GM20000 (cell line): ENCODE data around the gene MAOA.
"Not testable (repeated sequence)": the region's sequence is repeated elsewhere in the genome, so short reads cannot be mapped to it uniquely, and the experiment has no call there.

Experiments used
- DNase-seq: peaks from one replicate; pipeline ENCODE4 v3.0.0; 2012; ENCODE audit warnings: low spot score
- TF ChIP-seq, protein P1 (sequence below): IDR thresholded peaks from 2 replicates; pipeline ENCODE4 v1.5.1; 2012; ENCODE audit warnings: mild to moderate bottlenecking, control low read depth; ENCODE audit errors: extremely low read depth, missing control alignments

MAOA gene

DNA sequence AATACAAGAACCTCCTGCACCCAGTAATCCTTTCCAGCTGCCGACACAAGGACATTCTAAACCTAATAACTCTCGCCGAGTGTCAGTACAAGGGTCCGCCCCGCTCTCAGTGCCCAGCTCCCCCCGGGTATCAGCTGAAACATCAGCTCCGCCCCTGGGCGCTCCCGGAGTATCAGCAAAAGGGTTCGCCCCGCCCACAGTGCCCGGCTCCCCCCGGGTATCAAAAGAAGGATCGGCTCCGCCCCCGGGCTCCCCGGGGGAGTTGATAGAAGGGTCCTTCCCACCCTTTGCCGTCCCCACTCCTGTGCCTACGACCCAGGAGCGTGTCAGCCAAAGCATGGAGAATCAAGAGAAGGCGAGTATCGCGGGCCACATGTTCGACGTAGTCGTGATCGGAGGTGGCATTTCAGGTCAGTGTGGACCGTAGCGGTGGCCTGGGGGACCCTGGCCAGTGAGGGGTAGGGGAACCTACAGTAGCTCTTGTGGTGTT lies at the start of gene MAOA:
Gene MAOA, plus strand, starts transcription at position 295 of the 490 bp plus-strand sequence. Its CDS starts 43 bp downstream, at position 338.
- TF ChIP-seq, protein P1, sequence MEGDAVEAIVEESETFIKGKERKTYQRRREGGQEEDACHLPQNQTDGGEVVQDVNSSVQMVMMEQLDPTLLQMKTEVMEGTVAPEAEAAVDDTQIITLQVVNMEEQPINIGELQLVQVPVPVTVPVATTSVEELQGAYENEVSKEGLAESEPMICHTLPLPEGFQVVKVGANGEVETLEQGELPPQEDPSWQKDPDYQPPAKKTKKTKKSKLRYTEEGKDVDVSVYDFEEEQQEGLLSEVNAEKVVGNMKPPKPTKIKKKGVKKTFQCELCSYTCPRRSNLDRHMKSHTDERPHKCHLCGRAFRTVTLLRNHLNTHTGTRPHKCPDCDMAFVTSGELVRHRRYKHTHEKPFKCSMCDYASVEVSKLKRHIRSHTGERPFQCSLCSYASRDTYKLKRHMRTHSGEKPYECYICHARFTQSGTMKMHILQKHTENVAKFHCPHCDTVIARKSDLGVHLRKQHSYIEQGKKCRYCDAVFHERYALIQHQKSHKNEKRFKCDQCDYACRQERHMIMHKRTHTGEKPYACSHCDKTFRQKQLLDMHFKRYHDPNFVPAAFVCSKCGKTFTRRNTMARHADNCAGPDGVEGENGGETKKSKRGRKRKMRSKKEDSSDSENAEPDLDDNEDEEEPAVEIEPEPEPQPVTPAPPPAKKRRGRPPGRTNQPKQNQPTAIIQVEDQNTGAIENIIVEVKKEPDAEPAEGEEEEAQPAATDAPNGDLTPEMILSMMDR, result no peak
- DNase-seq, result no peak

DNA sequence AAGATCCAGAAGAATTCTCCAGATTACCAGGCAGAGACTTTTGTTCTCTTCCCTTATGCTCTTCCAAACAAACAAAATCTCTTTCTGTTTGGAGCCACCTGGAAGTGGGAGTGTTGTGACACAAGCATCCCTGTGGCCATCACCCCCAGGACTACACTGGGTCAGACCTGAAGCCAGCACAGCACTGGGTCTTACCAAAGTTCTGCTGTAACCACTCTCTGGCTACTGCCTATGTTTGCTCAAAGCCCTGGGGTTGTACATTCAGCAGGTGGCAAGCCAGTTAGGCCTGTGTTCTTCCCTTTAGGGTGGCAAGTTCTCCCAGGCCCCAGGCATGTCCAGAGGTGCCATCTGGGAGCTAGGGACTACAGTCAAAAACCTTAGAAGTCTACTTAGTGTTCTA lies 43.7 kb upstream of the MAOA start:
- TF ChIP-seq, protein P1, result no peak
- DNase-seq, result no peak

DNA sequence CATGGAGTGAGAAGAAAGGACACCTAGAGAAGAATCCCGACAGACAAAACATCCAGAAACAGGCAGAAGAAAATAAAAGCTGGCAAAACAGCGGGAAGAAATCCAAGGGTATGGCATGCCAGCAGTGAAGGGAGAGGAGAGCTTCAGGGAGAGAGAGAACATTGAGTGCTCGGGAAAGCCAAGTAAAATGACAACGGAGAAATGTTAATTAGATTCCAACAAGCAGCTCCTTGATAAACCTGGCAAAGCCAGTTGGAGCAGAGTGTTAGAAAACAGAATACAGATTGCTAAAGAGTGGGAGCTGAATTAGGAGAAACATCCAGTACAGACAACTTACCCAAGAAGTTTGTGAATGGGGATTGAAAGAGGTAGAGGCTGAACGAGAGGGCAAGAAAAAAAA lies 40.4 kb upstream of the MAOA start:
- no peak for DNase-seq
- TF ChIP-seq, protein P1, result no peak

DNA sequence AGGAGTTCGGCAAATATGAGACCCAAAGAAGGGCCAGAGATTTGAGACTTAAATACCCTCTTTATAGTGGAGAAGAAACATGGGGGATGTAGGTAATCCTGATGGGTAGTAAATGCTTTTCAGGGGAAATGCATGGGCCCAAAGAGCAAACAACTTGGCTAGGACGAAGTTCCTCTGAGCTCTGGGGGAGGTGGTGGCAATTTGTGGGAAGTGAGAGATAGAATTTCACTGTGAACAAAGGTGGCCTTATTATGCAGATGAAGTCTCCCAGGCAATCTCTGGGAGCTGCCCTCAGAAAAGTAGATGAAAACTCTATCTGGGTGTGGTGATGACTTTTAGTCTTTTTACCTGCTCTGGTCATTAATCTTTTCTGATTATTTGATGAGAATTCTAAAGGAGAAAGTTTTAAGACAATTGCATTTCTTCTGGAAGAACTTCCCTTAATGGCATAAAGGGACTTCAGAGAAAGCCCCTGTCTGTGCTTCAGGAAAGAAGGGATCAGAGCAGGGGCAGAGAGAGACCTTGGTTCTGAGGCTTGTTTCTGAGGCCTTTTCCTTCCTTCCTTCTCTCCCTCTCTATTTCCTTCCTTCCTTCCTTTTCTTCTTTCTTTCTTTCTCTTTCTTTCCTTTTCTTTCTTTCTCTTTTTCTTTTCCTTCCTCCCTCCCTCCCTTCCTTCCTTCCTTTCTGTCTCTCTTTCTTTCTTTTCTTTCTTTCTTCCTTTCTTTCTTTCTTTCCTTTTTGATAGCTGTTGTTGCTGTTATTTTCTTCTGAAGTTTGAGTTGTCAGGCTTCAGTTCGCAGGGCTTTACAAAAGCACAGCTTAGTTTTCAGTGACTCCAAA lies 37.5 kb upstream of the MAOA start:
- DNase-seq, result no peak
- TF ChIP-seq, protein P1, result no peak

DNA sequence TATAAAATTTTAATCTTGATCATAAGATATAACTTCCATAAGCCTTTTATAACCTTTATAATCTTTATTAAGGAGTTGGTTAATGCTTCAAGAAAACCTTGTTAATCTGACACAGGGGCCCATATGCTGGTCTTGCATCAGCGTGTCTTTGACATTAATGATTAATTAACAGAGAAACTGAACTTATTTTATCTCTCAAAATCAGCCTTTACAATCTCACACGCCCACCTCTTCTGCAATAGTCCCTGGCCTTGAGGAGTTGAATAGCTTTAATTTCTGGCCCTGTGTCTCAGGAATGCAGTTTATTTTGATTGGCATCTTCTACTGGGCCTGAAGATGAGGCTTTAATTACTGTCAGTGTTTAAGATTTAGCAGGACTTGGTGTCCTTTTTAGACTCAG lies 36.2 kb upstream of the MAOA start:
- DNase-seq, result not testable (repeated sequence)

DNA sequence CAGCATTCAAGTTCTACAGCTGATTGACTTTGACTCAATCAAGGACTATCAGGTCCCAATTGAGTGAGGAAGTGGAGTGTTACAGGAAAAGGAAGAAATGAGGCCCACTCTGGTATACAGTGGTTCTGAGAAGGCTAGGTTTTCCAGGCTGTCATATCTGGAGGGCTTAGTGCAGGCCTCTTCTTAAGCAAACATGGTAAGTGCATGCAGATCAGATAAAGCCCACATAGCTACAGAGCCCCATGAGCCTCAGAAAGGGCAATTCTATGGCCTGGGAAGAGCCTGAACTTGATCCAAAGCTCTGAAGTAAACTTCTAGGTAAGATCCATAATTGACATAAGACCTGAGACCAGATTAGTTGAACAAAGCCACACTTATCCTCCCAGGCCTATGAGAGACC lies 29.0 kb upstream of the MAOA start:
- TF ChIP-seq, protein P1, result no peak
- DNase-seq, result no peak

DNA sequence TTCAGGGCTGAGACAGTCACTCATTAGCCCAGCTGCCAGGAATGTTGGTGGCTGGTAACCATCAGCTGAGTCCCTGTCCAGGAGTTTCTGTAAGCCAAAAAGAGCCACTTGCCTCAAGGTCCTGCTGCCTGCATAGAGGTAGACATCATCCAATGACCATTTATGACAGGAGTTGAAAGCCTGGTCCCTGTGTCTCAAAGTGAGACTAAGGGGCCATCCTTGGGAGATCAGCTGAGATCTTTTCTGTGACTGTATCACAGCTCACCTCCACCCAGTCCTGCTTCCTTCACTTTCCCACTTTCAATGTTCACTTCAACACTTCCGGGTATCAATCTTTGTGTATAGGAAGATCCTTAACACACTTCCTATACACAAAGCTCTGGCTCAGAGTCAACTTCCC lies 28.4 kb upstream of the MAOA start:
- TF ChIP-seq, protein P1, result no peak
- DNase-seq, result no peak

DNA sequence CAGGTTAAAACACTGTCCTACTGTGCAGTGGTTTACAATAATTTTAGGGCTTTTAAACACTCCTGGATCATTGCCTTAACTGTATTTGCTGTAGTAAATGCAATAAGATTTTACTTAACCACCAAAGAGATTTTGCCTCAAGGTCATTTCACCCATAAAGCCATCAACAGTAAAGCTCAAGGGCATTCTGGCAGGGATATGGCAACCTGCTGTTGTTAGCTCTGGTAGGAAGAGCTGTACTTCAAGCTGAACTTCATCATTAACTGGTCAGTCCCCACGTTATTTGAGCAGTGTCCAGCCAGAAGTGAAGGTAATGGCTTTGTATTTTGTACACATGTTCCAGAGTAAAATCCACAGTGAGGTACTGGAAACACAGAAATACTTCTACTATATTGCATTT lies 26.9 kb upstream of the MAOA start:
- no peak for DNase-seq
- TF ChIP-seq, protein P1, result no peak
